WTC11 (cell line): ENCODE results near the gene EFHD1.

Source experiments
- SP1 ChIP-seq: sonication (generic); formaldehyde crosslinking; conservative IDR thresholded peaks from 2 replicates; pipeline ENCODE4 v1.8.1; 2022; ENCODE audit warnings: missing genetic modification reagents
- TP53 ChIP-seq: sonication (generic); formaldehyde crosslinking; IDR thresholded peaks from 2 replicates; pipeline ENCODE4 v1.8.1; 2023; ENCODE audit warnings: mild to moderate bottlenecking, missing genetic modification reagents
- TF ChIP-seq, protein P1 (sequence below): fragments of 200-600 bp; IDR thresholded peaks from 2 replicates; pipeline ENCODE4 v1.8.0; 2022; ENCODE audit warnings: antibody characterized with exemption
- TF ChIP-seq, protein P2 (sequence below): sonication (generic); formaldehyde crosslinking; IDR thresholded peaks from 2 replicates; pipeline ENCODE4 v1.8.1; 2023; ENCODE audit warnings: mild to moderate bottlenecking, missing genetic modification reagents, moderate library complexity
- TF ChIP-seq, protein P3 (sequence below): sonication (generic); formaldehyde crosslinking; IDR thresholded peaks from 2 replicates; pipeline ENCODE4 v1.8.1; 2023; ENCODE audit warnings: mild to moderate bottlenecking, missing genetic modification reagents, moderate library complexity

DNA sequence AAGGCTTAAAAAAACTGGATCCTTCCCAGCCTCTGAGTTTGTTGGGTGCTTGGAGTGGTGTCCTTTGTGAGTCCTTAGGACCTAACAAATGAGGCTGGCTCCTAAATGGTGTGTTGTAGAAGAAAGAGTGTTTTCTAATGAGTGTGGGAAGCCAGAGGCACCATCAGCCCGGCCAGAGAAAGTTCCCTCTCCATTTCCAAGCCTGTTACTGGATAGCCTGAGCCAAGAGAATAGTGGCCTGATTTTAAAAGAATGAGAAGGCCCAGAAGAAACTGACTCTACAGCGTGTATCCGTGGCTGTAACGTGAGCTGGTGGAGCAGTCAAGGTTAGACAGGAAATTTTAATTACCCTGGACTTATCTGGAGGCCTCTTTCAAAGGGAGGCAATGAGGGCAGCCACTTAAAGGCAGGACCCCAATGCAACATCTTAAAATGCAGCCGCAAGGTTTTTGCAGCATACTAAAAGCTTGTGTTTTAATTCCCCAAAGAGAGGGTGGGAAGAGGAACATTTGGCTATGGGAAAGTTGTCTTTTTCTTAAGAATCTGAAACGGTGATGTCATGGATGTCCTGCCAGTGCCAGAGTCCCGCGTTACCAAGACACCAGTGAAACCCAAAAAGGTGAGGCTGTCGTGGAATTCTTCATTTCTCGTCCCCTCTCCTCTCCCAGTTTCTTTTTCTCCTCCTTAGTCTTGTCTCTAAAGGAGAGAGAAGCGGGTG, 4.6 kb downstream of the EFHD1 start:
- TF ChIP-seq, protein P1, sequence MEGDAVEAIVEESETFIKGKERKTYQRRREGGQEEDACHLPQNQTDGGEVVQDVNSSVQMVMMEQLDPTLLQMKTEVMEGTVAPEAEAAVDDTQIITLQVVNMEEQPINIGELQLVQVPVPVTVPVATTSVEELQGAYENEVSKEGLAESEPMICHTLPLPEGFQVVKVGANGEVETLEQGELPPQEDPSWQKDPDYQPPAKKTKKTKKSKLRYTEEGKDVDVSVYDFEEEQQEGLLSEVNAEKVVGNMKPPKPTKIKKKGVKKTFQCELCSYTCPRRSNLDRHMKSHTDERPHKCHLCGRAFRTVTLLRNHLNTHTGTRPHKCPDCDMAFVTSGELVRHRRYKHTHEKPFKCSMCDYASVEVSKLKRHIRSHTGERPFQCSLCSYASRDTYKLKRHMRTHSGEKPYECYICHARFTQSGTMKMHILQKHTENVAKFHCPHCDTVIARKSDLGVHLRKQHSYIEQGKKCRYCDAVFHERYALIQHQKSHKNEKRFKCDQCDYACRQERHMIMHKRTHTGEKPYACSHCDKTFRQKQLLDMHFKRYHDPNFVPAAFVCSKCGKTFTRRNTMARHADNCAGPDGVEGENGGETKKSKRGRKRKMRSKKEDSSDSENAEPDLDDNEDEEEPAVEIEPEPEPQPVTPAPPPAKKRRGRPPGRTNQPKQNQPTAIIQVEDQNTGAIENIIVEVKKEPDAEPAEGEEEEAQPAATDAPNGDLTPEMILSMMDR = no peak
- TF ChIP-seq SP1 (CRISPR knock-in tag) (no peak), TP53 (no peak)
- TF ChIP-seq, protein P2, sequence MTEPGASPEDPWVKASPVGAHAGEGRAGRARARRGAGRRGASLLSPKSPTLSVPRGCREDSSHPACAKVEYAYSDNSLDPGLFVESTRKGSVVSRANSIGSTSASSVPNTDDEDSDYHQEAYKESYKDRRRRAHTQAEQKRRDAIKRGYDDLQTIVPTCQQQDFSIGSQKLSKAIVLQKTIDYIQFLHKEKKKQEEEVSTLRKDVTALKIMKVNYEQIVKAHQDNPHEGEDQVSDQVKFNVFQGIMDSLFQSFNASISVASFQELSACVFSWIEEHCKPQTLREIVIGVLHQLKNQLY (CRISPR knock-in tag) = no peak
- TF ChIP-seq, protein P3, sequence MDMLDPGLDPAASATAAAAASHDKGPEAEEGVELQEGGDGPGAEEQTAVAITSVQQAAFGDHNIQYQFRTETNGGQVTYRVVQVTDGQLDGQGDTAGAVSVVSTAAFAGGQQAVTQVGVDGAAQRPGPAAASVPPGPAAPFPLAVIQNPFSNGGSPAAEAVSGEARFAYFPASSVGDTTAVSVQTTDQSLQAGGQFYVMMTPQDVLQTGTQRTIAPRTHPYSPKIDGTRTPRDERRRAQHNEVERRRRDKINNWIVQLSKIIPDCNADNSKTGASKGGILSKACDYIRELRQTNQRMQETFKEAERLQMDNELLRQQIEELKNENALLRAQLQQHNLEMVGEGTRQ (CRISPR knock-in tag) = no peak
